ENCODE results near the gene MRPL48. TPM values are rescaled to one million over a fixed set of nuclear protein-coding genes. Genes with fewer than 3 reads are reported as not detected.

Gene MRPL48
- total RNA-seq, 1 donor from 2014 or later = 35.6 TPM

- peaks cover 16% of the 10 kb centered on the region for H3K36me3 ChIP-seq
- DNase-seq = no peak
- H3K27ac ChIP-seq (replicated peaks) = no peak overlapping the region
- H3K9me3 ChIP-seq (replicated peaks) = no peaks in the 10 kb centered on the region
- H3K27me3 ChIP-seq (ENCODE audit: low read depth) = no peaks in the 10 kb centered on the region
- no peak for TF ChIP-seq CTCF (IDR thresholded peaks at IDR 0.05; ENCODE audit: borderline replicate concordance)
- H3K4me3 ChIP-seq = no peak overlapping the region
- intact Hi-C loops (cut with micrococcal nuclease) = no loop called here
- no peaks in the 10 kb centered on the region for H3K4me1 ChIP-seq
These were observed 24.6 kb downstream of the MRPL48 start for GRCh38 chr11:73812234-73812633.

DNA sequence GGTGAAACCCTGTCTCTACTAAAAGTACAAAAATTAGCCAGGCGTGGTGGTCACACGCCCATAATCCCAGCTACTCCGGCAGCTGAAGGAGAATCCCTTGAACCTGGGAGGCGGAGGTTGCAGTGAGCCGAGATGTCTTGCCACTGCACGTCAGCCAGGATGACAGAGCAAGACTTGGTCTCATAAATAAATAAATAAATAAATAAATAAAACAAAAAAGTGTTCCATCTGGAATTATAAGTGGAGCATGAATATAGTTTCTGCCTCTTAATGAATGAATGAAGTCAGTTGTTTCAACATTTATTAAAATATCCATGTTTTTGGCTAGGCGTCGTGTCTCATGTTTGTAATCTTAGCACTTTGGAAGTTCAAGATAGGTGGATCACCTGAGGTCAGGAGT, 27.1 kb downstream of the MRPL48 start:
- no peak overlapping the region for H3K27ac ChIP-seq (replicated peaks)
- peaks cover 12% of the 10 kb centered on the region for H3K4me1 ChIP-seq
- TF ChIP-seq CTCF (IDR thresholded peaks at IDR 0.05; ENCODE audit: borderline replicate concordance) = no peak
- peaks cover 2% of the 10 kb centered on the region for H3K36me3 ChIP-seq
- intact Hi-C loops (cut with micrococcal nuclease) = no loop called here
- H3K27me3 ChIP-seq (ENCODE audit: low read depth) = no peaks in the 10 kb centered on the region
- no peaks in the 10 kb centered on the region for H3K9me3 ChIP-seq (replicated peaks)
- no peak overlapping the region for H3K4me3 ChIP-seq
- no peak for DNase-seq

DNA sequence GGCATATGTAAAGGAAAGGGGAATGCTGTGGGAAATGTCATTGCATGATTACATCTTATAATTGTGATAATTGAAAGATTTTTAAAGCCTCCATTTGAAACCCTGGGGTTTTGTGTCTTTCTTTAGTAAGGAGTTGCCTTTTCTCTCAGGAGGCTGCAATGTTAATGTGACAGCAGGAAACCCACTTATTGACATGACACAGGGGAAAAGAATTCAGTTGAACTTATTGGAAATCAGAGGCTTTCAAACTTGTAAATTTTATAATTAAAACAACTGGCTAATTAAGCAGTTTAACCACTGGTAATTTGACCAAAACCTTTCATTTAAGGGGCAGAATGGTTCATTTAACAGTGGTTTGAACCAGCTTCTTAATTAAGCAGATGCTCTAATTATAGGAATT, 31.2 kb downstream of the MRPL48 start:
- Histone ChIP-seq H3K4me3 (no peak overlapping the region), H3K36me3 (no peaks in the 10 kb centered on the region), H3K4me1 (peaks cover 12% of the 10 kb centered on the region), H3K27ac (replicated peaks) (no peak overlapping the region), H3K9me3 (replicated peaks) (no peaks in the 10 kb centered on the region), H3K27me3 (ENCODE audit: low read depth) (no peaks in the 10 kb centered on the region)
- TF ChIP-seq CTCF (IDR thresholded peaks at IDR 0.05; ENCODE audit: borderline replicate concordance) = no peak
- intact Hi-C loops (cut with micrococcal nuclease) = no loop called here
- no peak for DNase-seq

DNA sequence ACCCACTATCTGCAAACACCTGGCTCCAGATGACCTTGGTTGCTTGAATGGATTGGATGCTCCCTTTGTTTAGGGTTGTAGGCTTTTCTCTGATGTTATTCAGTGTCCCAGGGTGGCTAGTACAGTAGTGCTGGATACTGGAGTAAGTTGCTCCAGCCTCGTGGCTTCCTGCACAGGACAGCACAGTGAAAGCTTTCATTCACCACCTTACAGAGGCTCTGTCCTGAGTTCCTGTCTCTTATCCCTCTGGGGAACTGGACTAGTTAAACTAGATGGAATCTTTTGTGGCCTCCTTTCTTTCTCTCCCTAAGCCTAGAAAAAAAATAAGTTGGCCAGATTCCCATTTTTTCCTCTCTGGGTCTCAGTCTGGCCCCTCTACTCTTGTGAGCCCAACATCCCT, 42.6 kb downstream of the MRPL48 start:
- Histone ChIP-seq H3K27me3 (ENCODE audit: low read depth) (no peaks in the 10 kb centered on the region), H3K27ac (replicated peaks) (no peak overlapping the region), H3K4me3 (no peak overlapping the region), H3K4me1 (no peaks in the 10 kb centered on the region), H3K9me3 (replicated peaks) (no peaks in the 10 kb centered on the region), H3K36me3 (peaks cover 59% of the 10 kb centered on the region)
- no peak for DNase-seq
- intact Hi-C loops (cut with micrococcal nuclease) = no loop called here
- no peak for TF ChIP-seq CTCF (IDR thresholded peaks at IDR 0.05; ENCODE audit: borderline replicate concordance)

- H3K9me3 ChIP-seq (replicated peaks) = no peaks in the 10 kb centered on the region
- H3K36me3 ChIP-seq = peaks cover 37% of the 10 kb centered on the region
- H3K27me3 ChIP-seq (ENCODE audit: low read depth) = no peaks in the 10 kb centered on the region
- intact Hi-C loops (cut with micrococcal nuclease) = no loop called here
- no peak overlapping the region for H3K4me3 ChIP-seq
- H3K27ac ChIP-seq (replicated peaks) = no peak overlapping the region
- peaks cover 1% of the 10 kb centered on the region for H3K4me1 ChIP-seq
- no peak for TF ChIP-seq CTCF (IDR thresholded peaks at IDR 0.05; ENCODE audit: borderline replicate concordance)
- DNase-seq = no peak
These were observed 45.4 kb downstream of the MRPL48 start for GRCh38 chr11:73833067-73833466.

All from left ventricle myocardium inferior (tissue), 1 donor.